GM10248 (cell line): ENCODE data around the gene C4orf33.

Experiments
- CTCF ChIA-PET: fragments of 300-600 bp; sonication (Branson Sonifier 250); formaldehyde crosslinking; extraction: SDS; loops from one replicate; lab custom pipeline; 2021; ENCODE audit warnings: antibody characterized with exemption; lab: Yijun Ruan, JAX
- POLR2A ChIA-PET: fragments of 350-650 bp; sonication (Branson Sonifier 250); formaldehyde crosslinking; extraction: SDS; loops from one replicate; lab custom pipeline; 2020; ENCODE audit warnings: antibody characterized with exemption; lab: Yijun Ruan, JAX
- DNase-seq: peaks from one replicate; pipeline ENCODE4 v3.0.0; 2012; ENCODE audit errors: extremely low spot score
- TF ChIP-seq, protein P1 (sequence below): IDR thresholded peaks from 2 replicates; pipeline ENCODE4 v1.5.1; 2012; ENCODE audit warnings: mild to moderate bottlenecking, low read depth; ENCODE audit errors: extremely low read depth, missing control alignments, control extremely low read depth

C4orf33 gene

DNA sequence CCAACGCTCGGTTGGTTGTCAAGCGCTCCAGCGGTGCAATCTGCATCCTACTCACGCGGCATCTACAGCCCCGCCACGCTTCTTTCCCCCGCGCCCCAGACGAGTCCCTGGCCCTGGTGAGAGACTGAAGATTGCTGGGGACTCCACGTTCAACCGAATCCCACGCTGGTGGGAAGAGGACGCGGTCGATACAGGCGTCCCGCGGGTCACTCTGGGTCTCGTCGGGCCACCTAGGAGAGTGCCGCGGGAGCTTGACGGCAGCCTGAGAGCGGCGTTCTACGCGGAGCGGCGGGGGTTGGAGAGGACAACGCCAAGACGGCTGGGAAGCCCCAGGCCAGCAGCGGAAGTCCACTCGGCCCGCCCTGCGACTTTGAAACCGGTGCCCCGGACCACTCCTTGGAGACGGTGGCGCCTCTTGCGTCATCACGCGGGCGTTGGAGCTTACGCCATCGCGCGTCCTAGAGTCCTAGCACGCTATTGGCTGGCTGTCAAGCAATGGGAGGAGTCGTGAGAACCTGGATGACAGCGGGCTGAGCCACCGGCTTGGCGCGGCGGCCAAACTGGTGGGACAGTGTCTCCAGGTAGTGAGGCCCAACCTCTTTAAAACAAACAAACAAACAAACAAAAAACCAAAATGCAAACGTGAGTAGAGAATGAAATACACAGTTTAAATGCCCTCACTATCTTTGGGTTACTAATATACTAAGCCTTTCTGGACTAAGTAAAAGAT is 2.6 kb upstream of the C4orf33 start, which contains the start of gene SCLT1:
Gene SCLT1, minus strand, starts transcription at position 349 of the 730 bp plus-strand sequence. CDS start 436 bp downstream, outside the sequence.
- ChIA-PET CTCF (interaction anchor here (1.0 to 2.4 kb wide), 7 partner anchors 14 to 281 kb away, joined by 3 to 11 read pairs (median 3); no protein-coding TSS in a partner anchor), POLR2A (interaction anchor here (0.6 to 0.7 kb wide), 2 partner anchors 188 to 231 kb away, joined by 3 to 6 read pairs; no protein-coding TSS in a partner anchor)

DNA sequence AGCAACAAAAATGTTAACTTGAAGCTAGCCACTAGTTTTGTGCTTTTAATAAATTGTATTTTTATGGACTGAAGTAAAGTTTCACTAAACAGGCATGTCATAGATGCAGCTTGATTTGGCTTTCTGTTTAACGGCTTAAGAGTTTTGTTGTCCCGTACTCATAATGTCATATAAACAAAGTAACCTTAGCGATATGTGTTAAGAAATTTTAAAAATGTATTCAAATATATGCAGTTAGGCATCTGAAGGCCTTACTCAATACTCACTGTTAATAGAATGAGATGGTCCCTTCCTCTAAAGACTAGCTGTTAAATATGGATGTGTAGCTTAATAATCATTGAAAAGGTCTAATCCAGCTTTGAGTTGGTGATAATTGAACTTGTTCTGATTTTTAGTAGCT is 1.6 kb upstream of the C4orf33 start:
- ChIA-PET POLR2A (no interaction called here), CTCF (interaction anchor here (1.2 to 2.4 kb wide), 3 partner anchors 15 to 236 kb away, joined by 3 to 11 read pairs (median 5); no protein-coding TSS in a partner anchor)
- TF ChIP-seq, protein P1, sequence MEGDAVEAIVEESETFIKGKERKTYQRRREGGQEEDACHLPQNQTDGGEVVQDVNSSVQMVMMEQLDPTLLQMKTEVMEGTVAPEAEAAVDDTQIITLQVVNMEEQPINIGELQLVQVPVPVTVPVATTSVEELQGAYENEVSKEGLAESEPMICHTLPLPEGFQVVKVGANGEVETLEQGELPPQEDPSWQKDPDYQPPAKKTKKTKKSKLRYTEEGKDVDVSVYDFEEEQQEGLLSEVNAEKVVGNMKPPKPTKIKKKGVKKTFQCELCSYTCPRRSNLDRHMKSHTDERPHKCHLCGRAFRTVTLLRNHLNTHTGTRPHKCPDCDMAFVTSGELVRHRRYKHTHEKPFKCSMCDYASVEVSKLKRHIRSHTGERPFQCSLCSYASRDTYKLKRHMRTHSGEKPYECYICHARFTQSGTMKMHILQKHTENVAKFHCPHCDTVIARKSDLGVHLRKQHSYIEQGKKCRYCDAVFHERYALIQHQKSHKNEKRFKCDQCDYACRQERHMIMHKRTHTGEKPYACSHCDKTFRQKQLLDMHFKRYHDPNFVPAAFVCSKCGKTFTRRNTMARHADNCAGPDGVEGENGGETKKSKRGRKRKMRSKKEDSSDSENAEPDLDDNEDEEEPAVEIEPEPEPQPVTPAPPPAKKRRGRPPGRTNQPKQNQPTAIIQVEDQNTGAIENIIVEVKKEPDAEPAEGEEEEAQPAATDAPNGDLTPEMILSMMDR: no peak
- no peak for DNase-seq

More for the DNA sequence above, 2.6 kb upstream of the C4orf33 start, which contains the start of gene SCLT1:
- TF ChIP-seq, protein P1: no peak
- peak; percentile 93 for DNase-seq

DNA sequence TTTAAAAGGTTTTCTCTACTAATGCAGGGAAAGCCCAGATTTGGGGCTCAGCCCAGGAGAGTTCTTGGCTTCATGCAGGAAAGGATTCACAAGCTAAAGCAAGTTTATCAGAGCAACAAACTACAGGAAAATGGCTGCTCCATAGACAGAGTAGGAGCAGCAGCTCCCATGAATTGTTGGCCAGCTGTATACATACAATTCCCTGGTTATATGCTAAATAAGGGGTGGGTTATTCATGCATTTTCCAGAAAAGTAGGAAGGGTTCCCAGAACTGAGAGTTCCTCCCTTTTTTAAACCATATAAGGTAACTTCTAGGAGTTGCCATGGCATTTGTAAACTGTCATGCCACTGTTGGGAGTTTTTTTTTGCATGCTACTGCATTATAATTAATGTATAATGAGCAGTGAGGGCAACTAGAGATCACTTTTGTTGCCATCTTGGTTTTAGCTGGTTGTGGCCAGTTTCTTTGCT is 2.6 kb downstream of the C4orf33 start:
- ChIA-PET POLR2A (no interaction called here), CTCF (no interaction called here)
- TF ChIP-seq, protein P1: no peak
- no peak for DNase-seq

DNA sequence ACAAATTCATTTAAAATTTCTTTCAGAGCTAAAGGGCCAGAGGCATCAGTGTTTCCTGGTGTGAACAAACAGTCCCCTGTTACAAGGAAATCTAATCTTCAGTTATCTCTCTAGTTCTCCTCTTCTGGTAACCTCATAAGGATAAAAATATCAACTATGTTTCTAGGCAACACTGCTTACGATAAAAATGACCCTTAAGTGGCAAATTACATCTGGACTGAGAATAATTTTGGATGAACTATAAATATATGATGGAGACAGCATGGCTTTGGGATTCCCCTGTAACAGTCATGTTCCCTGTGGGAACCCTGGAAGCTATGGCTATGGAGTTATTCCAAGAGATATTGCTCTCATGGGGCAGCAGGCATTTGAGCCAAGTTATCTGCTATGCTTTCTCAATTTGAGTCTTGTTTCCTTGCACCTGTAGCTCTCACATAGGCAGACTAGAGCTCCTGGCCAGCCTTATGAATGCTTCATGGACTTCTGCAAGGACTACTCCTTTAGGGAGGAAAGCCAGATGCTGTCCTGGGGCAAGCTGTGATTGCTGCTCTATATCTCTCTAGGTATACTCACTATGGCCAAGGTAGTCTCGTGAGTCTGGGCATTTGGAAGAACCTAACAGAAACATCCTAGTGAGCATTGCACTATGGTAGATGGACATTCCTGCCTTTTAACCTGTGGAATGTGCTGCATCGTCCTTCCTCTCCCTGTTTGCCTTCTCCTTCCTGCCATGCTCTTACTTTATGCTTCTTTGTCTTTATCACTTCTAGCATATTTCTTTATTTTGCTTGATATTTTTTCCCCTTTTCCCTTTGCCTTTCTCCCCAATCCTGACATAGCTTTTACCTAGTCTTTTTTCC is 14.2 kb downstream of the C4orf33 start:
- DNase-seq: no peak
- ChIA-PET CTCF (interaction anchor here (1.1 to 1.4 kb wide), 3 partner anchors 14 to 328 kb away, joined by 3 to 5 read pairs (median 4); partner anchors contain the start of genes C4orf33 and SCLT1), POLR2A (no interaction called here)

DNA sequence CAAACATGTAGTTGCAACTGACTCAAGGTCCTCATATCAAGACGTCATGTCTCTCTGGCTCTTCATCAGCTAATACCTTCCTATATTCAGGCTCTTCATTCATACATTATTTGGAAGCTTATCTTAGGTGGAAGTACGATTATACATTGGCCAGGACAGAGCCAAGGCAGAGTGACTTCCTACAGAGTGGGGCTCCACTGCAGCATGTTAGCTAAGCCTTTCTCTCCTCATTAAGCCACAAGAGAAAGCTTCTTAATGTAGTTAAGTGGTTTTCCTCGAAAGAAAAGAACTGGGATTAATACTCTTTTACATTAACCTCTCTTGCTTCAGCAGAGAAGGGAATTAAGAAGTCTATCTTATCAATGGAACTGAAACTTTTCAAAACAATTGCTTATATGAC is 15.0 kb downstream of the C4orf33 start:
- CTCF ChIA-PET: interaction anchor here (1.2 to 1.6 kb wide), 3 partner anchors 10 to 328 kb away, joined by 3 to 4 read pairs (median 4); partner anchors contain the start of gene C4orf33
- POLR2A ChIA-PET: no interaction called here
- TF ChIP-seq, protein P1: no peak
- DNase-seq: no peak

More for the DNA sequence above, 14.2 kb downstream of the C4orf33 start:
- TF ChIP-seq, protein P1: no peak

DNA sequence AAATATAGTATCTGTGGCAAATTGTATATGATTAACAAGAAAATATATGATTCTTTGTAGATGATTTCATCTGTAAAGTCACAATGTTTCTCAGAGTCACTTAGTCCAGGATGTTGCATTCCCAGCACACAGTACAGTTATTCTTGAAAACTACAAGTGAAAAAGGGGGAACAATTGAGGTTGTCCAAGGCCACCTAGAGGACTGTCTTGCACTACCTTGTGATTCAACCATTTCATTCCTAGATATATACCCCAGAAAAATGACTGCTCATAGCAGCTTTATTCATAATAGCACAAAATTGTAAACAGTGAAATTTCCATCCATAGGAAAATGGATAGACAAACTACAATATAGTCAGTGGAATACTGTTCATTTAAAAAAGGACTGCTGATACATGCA is 16.0 kb downstream of the C4orf33 start:
- DNase-seq: no peak
- TF ChIP-seq, protein P1: no peak
- CTCF ChIA-PET: interaction anchor here (1.6 to 2.5 kb wide), 2 partner anchors 8 to 9 kb away, joined by 4 to 14 read pairs; no protein-coding TSS in a partner anchor
- POLR2A ChIA-PET: no interaction called here
